SK-N-SH (cell line): ENCODE data around the gene SCN1B. TPM values are rescaled to one million over a fixed set of nuclear protein-coding genes. Genes with fewer than 3 reads are reported as not detected.

ENCODE experiments used
- CTCF ChIA-PET: fragments of 300-600, 350-600 bp; formaldehyde crosslinking; extraction: SDS; loops from one replicate; lab custom pipeline; 2021; lab: Yijun Ruan, JAX
- POLR2A ChIA-PET: fragments of 350-600 bp; sonication (Branson Sonifier 250); formaldehyde crosslinking; extraction: SDS; loops from one replicate; lab custom pipeline; 2020; ENCODE audit warnings: antibody characterized with exemption, inconsistent platforms; lab: Yijun Ruan, JAX
- DNase-seq: peaks from one replicate; pipeline ENCODE4 v3.0.0; 2012
- H2AFZ ChIP-seq: fragments of 200-600 bp; sonication (generic); 2 replicates; pipeline ENCODE4 v1.8.1; 2016; ENCODE audit warnings: antibody characterized with exemption, mild to moderate bottlenecking, low read depth
- H3F3A ChIP-seq: fragments of 200-600 bp; sonication (generic); replicated peaks from 2 replicates; pipeline ENCODE3; 2016; ENCODE audit warnings: antibody characterized with exemption, mild to moderate bottlenecking; ENCODE audit not compliant: insufficient read depth
- H3K27ac ChIP-seq, 2 experiments: fragments of 200-500 bp in 1 of 2; fragments of 200-600 bp in 1 of 2; sonication (Bioruptor generic) in 1 of 2; sonication (generic), shearing (Covaris generic) in 1 of 2; 2 replicates each; pipeline versions ENCODE4 v1.5.1 to v1.6.1; 2014 to 2016; ENCODE audit warnings: low read depth in 2 of 2, inconsistent platforms in 1 of 2, low read length in 1 of 2, mild to moderate bottlenecking in 1 of 2, mixed read lengths in 1 of 2
- H3K27me3 ChIP-seq: fragments of 200-600 bp; sonication (generic), shearing (Covaris generic); 2 replicates; pipeline ENCODE4 v1.6.1; 2016; ENCODE audit warnings: mixed run types; ENCODE audit not compliant: insufficient read depth
- H3K36me3 ChIP-seq, 2 experiments: fragments of 200-500 bp in 1 of 2; fragments of 200-600 bp in 1 of 2; sonication (Bioruptor generic) in 1 of 2; sonication (generic) in 1 of 2; replicated peaks in 1 of 2; 2 replicates each; pipeline versions ENCODE3 to v1.5.1; 2014 to 2016; ENCODE audit warnings: low read length in 1 of 2, mild to moderate bottlenecking in 1 of 2; ENCODE audit not compliant: insufficient read depth in 2 of 2, control insufficient read depth in 1 of 2
- H3K4me1 ChIP-seq, 2 experiments: fragments of 200-500 bp in 1 of 2; fragments of 200-600 bp in 1 of 2; sonication (Bioruptor generic) in 1 of 2; sonication (generic), shearing (Covaris generic) in 1 of 2; 2 replicates each; pipeline versions ENCODE4 v1.5.1 to v1.6.1; 2014 to 2016; ENCODE audit warnings: low read depth in 1 of 2, low read length in 1 of 2, mixed run types in 1 of 2; ENCODE audit not compliant: insufficient read depth in 2 of 2, control insufficient read depth in 1 of 2
- H3K4me2 ChIP-seq: fragments of 200-600 bp; sonication (generic), shearing (Covaris generic); 2 replicates; pipeline ENCODE4 v1.6.1; 2017; ENCODE audit warnings: mixed run types
- H3K4me3 ChIP-seq, 2 experiments: fragments of 200-500 bp in 1 of 2; fragments of 200-600 bp in 1 of 2; sonication (Bioruptor generic) in 1 of 2; sonication (generic), shearing (Covaris generic) in 1 of 2; 2 replicates each; pipeline versions ENCODE4 v1.5.1 to v1.8.1; 2014 to 2016; ENCODE audit warnings: low read depth in 2 of 2, inconsistent platforms in 1 of 2, low read length in 1 of 2, mild to moderate bottlenecking in 1 of 2, mixed read lengths in 1 of 2, moderate library complexity in 1 of 2
- H3K79me2 ChIP-seq: fragments of 200-600 bp; sonication (generic); 2 replicates; pipeline ENCODE4 v1.8.1; 2017; ENCODE audit warnings: mild to moderate bottlenecking; ENCODE audit not compliant: insufficient read depth
- H3K9ac ChIP-seq: fragments of 200-600 bp; sonication (generic); 2 replicates; pipeline ENCODE4 v1.6.1; 2017; ENCODE audit warnings: mixed run types
- H3K9me2 ChIP-seq: fragments of 200-600 bp; sonication (generic); 2 replicates; pipeline ENCODE4 v1.6.1; 2017; ENCODE audit warnings: mixed run types
- H3K9me3 ChIP-seq: fragments of 200-600 bp; sonication (generic); 2 replicates; pipeline ENCODE4 v1.6.1; 2017; ENCODE audit warnings: mixed run types, mild to moderate bottlenecking, moderate library complexity
- H4K20me1 ChIP-seq: fragments of 200-600 bp; sonication (generic); 2 replicates; pipeline ENCODE4 v1.6.1; 2017; ENCODE audit warnings: mild to moderate bottlenecking, mixed run types; ENCODE audit not compliant: insufficient read depth
- CTCF ChIP-seq: fragments of 200-600 bp; sonication (generic); IDR thresholded peaks from 2 replicates; pipeline ENCODE4 v1.6.1; 2017; ENCODE audit warnings: antibody characterized with exemption, mild to moderate bottlenecking, moderate library complexity
- MXI1 ChIP-seq: IDR thresholded peaks from 2 replicates; pipeline ENCODE4 v1.6.1; 2012; ENCODE audit warnings: mild to moderate bottlenecking, low read depth, low read length, improper control_type of control experiment
- RAD21 ChIP-seq: IDR thresholded peaks from 2 replicates; pipeline ENCODE4 v1.6.1; 2012; ENCODE audit warnings: mild to moderate bottlenecking, low read length
- REST ChIP-seq: IDR thresholded peaks from 2 replicates; pipeline ENCODE4 v1.6.1; 2012; ENCODE audit warnings: mild to moderate bottlenecking, low read depth, low read length, moderate library complexity
- SMC3 ChIP-seq: IDR thresholded peaks from 2 replicates; pipeline ENCODE4 v1.6.1; 2012; ENCODE audit warnings: low read depth, low read length, improper control_type of control experiment
- USF1 ChIP-seq: IDR thresholded peaks from 2 replicates; pipeline ENCODE4 v1.4.0; 2012; ENCODE audit warnings: low read depth, borderline replicate concordance
- USF2 ChIP-seq: fragments of 150-350 bp; IDR thresholded peaks from 2 replicates; pipeline ENCODE4 v1.6.1; 2017; ENCODE audit warnings: antibody characterized with exemption, low read length, low read depth, borderline replicate concordance
- ZBTB33 ChIP-seq: IDR thresholded peaks from 2 replicates; pipeline ENCODE4 v1.4.0; 2012; ENCODE audit warnings: low read depth, borderline replicate concordance
- WGBS: methylation state at CpG from one replicate; pipeline ENCODE4 v1.1.6; 2017; ENCODE audit warnings: low lambda C conversion rate; 5-methylcytosine and 5-hydroxymethylcytosine counted together
- polyA plus RNA-seq, 3 experiments: library from polyadenylated mRNA; depleted of rRNA; stranded (reverse); fragments of >200 nt; gene quantifications; 2 replicates each; pipeline ENCODE4 v1.2.3, GENCODE V29; 2012

The SCN1B gene
- polyA plus RNA-seq, 1 of the 3 experiments (the other 2 are of a cell fraction) = 10.5 TPM

GRCh38 chr19:35066691-35067563 lies 36.7 kb downstream of the SCN1B start:
- ChIA-PET CTCF (interaction anchor here (0.5 to 3.0 kb wide), 46 partner anchors 8 to 301 kb away, joined by 3 to 65 read pairs (median 6); partner anchors contain the start of genes FXYD1, FXYD3, FXYD5 and FXYD7), POLR2A (no interaction called here)
- Histone ChIP-seq H3K9me3 (no peaks in the 10 kb centered on the region), H3K4me2 (no peak overlapping the region), H3F3A (no peaks in the 10 kb centered on the region), H3K27me3 (0 out of 2 replicates have a peak, but pooled peaks cover 3% of the 10 kb centered on the region), H3K27ac (no peak overlapping the region), H2AFZ (no peak overlapping the region), H3K4me3 (no peak overlapping the region; a peak in 1 of 4 replicates), H3K4me1 (no peaks in the 10 kb centered on the region; a peak in 1 of 4 replicates), H3K36me3 (no peaks in the 10 kb centered on the region), H3K9ac (no peak overlapping the region), H4K20me1 (no peaks in the 10 kb centered on the region), H3K9me2 (no peaks in the 10 kb centered on the region), H3K79me2 (no peaks in the 10 kb centered on the region)
- peak; percentile 90 for DNase-seq
- TF ChIP-seq CTCF (peak; percentile 94), MXI1 (peak; percentile 18; the same call in 1 of the 2 replicates), RAD21 (peak; percentile 94), SMC3 (peak; percentile 87), USF2 (no peak), USF1 (peak; percentile 29; the same call in 1 of the 2 replicates)
- WGBS = 29% methylated on average over 14 of the region's 14 CpGs

- no peak for DNase-seq
- Histone ChIP-seq H3K27me3 (no peaks in the 10 kb centered on the region), H3K4me1 (no peaks in the 10 kb centered on the region; a peak in 1 of 4 replicates), H3K4me2 (no peak overlapping the region), H3K27ac (no peak overlapping the region), H3K79me2 (no peaks in the 10 kb centered on the region), H3K9ac (no peak overlapping the region), H4K20me1 (no peaks in the 10 kb centered on the region), H3K9me2 (no peaks in the 10 kb centered on the region), H3K36me3 (no peaks in the 10 kb centered on the region), H3K9me3 (no peaks in the 10 kb centered on the region), H3K4me3 (no peak overlapping the region), H2AFZ (no peak overlapping the region), H3F3A (no peaks in the 10 kb centered on the region)
- ChIA-PET POLR2A (no interaction called here), CTCF (interaction anchor here (0.7 to 3.9 kb wide), 9 partner anchors 9 to 77 kb away, joined by 3 to 65 read pairs (median 11); partner anchors contain the start of genes FXYD1, FXYD7 and LGI4)
- WGBS = 39% methylated on average over 10 of the region's 10 CpGs
- TF ChIP-seq CTCF (no peak), ZBTB33 (no peak), REST (no peak), USF2 (no peak)
Measured at GRCh38 chr19:35068941-35069634, 38.8 kb downstream of the SCN1B start.
